ENCODE measurements around the gene UNC119. TPM values are rescaled to one million over a fixed set of nuclear protein-coding genes. Genes with fewer than 3 reads are reported as not detected.

UNC119 gene
- total RNA-seq, 4 donors from 2014 or later = 16.1 to 36.3 (median 23.2) TPM

DNA sequence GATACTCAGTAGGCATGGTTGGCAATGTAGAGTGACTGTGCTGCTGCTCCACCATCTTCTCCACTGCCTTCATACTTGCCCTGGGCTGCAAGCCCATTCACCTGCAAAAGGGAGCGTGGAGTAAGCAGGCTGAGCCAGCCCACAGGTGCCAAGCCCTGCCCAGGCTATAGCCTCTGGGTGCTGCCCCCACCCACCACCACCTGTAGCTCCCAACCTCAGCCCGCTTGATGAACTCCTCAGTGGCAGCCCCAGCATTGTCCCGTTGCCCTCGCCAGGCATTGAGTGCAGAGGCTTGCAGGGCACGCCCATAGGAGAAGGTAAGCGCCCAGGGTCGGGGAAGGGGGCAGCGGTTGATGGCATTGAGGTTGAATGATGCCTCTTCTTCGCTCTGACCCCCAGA, 21.1 kb upstream of the UNC119 start:
- peaks cover 40 to 58% (median 48%) of the 10 kb centered on the region in 4 donors for H3K4me1 ChIP-seq
- intact Hi-C loops (cut with DNase I) = no loop called here
- TF ChIP-seq POLR2A (IDR thresholded peaks at IDR 0.05; ENCODE audit: low read depth) = no peak
- TF ChIP-seq, protein P1, sequence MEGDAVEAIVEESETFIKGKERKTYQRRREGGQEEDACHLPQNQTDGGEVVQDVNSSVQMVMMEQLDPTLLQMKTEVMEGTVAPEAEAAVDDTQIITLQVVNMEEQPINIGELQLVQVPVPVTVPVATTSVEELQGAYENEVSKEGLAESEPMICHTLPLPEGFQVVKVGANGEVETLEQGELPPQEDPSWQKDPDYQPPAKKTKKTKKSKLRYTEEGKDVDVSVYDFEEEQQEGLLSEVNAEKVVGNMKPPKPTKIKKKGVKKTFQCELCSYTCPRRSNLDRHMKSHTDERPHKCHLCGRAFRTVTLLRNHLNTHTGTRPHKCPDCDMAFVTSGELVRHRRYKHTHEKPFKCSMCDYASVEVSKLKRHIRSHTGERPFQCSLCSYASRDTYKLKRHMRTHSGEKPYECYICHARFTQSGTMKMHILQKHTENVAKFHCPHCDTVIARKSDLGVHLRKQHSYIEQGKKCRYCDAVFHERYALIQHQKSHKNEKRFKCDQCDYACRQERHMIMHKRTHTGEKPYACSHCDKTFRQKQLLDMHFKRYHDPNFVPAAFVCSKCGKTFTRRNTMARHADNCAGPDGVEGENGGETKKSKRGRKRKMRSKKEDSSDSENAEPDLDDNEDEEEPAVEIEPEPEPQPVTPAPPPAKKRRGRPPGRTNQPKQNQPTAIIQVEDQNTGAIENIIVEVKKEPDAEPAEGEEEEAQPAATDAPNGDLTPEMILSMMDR (IDR thresholded peaks at IDR 0.05) = no peak
- no peak for TF ChIP-seq EP300 (IDR thresholded peaks at IDR 0.05)
- no peak for TF ChIP-seq POLR2AphosphoS5 (IDR thresholded peaks at IDR 0.05)
- H3K4me3 ChIP-seq = no peak overlapping the region
- H3K27me3 ChIP-seq = no peaks in the 10 kb centered on the region
- H3K27ac ChIP-seq (replicated peaks in 1 of 4) = no peak overlapping the region
- 94% methylated on average over 9 of the region's 9 CpGs for WGBS
- H3K36me3 ChIP-seq = peaks cover 0 to 4% (median 0%) of the 10 kb centered on the region in 4 donors
- no peaks in the 10 kb centered on the region for H3K9me3 ChIP-seq
- no peak for DNase-seq (ENCODE audit: extremely low spot score)

DNA sequence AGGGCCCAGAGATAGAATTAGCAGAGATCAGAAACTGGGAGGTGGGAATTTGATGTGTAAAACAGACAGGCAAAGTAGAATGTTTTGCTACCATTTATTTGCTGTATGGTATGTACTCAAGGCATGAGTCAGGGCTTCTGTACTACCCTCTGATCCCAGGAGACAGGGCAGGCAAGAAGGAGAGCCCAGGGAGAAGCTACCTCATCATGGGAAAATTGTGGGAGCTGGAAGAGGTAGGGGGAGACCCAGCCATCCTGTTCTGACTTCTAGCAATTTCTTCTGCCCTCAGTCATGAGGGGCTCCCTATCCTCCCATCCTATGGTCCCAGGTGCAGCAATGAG, 20.6 kb upstream of the UNC119 start:
- H3K36me3 ChIP-seq = peaks cover 0 to 4% (median 0%) of the 10 kb centered on the region in 4 donors
- peaks cover 40 to 58% (median 48%) of the 10 kb centered on the region in 4 donors for H3K4me1 ChIP-seq
- H3K9me3 ChIP-seq = no peaks in the 10 kb centered on the region
- no peak overlapping the region for H3K27ac ChIP-seq (replicated peaks in 1 of 4)
- TF ChIP-seq POLR2A (IDR thresholded peaks at IDR 0.05; ENCODE audit: low read depth) = no peak
- no peak for TF ChIP-seq EP300 (IDR thresholded peaks at IDR 0.05)
- TF ChIP-seq POLR2AphosphoS5 (IDR thresholded peaks at IDR 0.05) = no peak
- TF ChIP-seq, protein P1 (IDR thresholded peaks at IDR 0.05) = no peak
- DNase-seq (ENCODE audit: extremely low spot score) = no peak
- H3K27me3 ChIP-seq = no peaks in the 10 kb centered on the region
- H3K4me3 ChIP-seq = no peak overlapping the region
- intact Hi-C loops (cut with DNase I) = no loop called here

DNA sequence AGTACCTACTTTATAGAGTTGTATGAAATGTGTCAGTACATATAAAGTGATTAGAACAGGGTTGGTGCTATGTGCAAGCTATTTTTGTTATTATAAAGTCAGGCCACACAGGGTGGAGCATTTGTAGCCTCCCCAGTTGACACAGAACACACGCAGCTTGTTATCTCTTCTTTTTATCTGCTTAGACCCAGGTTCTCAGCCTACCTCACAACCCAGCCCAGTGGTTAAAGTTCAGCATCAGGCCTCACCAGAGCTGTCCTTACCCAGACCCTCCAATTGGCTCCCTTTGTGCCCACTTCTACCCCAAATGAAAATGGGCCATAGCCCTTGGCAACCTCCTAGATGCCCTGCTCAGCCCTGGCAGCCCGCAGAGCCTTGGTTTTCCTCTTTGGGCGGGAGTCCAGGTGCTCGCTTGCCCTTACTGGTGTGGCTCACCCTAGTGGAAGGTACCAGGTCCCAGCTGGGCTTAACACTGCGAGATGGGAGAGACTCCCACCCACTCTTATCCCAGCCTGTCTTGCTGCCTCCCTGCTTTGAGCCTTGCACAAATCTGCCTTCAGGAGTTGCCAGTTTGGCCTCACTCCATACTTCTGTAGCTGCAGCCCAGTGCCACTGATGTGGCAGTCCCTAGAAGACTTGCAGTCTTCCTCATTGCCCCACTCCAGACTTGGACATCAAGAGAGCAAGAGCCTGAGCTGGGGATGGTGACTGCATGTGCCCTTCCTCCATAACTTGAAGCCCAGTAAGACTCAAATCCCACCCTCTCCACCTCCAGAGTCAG, 20.0 kb upstream of the UNC119 start:
- intact Hi-C loops (cut with DNase I) = no loop called here
- Histone ChIP-seq H3K4me3 (peak overlapping the region; percentile 76 to 92 (median 86)), H3K27me3 (no peaks in the 10 kb centered on the region), H3K9me3 (no peaks in the 10 kb centered on the region), H3K27ac (replicated peaks in 1 of 4) (peak overlapping the region; percentile 73 to 88 (median 78)), H3K4me1 (peaks cover 40 to 56% (median 47%) of the 10 kb centered on the region in 4 donors), H3K36me3 (peaks cover 0 to 4% (median 0%) of the 10 kb centered on the region in 4 donors)
- no peak for TF ChIP-seq EP300 (IDR thresholded peaks at IDR 0.05)
- TF ChIP-seq POLR2A (IDR thresholded peaks at IDR 0.05; ENCODE audit: low read depth) = no peak
- TF ChIP-seq POLR2AphosphoS5 (IDR thresholded peaks at IDR 0.05) = no peak
- TF ChIP-seq, protein P1 (IDR thresholded peaks at IDR 0.05) = no peak
- no peak for DNase-seq (ENCODE audit: extremely low spot score)
- 68% methylated on average over 3 of the region's 5 CpGs for WGBS

DNA sequence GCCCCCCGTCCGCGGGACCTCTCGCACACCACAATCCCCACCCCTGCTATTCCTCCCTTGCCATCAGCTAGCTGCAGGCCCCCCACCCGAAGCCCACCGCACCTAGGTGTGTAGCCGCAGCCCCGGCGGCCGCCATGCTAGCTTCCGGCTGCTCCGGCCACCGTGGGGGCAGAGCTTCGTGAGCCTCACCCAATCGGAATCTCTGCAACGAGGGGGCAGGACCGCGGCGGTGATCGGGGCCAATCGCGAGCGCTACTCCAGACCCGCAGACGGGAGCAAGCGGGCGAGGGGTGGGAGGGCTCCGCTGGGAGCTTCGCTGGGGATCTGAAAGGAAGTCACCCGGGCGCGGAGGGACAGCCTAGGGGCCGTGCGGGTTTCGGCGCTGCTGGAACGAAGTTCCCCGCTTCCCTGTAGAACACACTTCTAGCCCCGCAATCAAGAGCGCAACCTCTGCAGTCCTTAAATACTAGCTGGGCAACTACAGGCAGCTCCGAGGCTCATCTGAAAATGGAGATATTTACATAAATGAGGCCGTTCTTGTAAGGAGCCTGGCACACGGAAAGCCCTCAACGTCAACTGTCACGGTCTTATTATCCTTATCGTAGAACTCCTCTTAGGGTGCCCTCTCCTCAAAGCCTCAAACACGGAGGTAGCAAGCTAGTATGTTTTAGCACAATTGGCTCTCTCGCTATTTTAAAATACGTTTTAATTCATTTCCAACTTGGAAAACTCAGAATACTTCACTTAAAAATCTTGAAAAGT, 19.1 kb upstream of the UNC119 start, which contains the start of gene PIGS:
PIGS (minus strand) TSS at position 164 of the 762 bp plus-strand sequence; CDS start at position 136, 28 bp downstream.
- intact Hi-C loops (cut with DNase I) = no loop called here
- Histone ChIP-seq H3K4me1 (peaks cover 34 to 47% (median 40%) of the 10 kb centered on the region in 4 donors), H3K27me3 (no peaks in the 10 kb centered on the region), H3K27ac (replicated peaks in 1 of 4) (peak within 1 kb of the TSS; percentile 73 to 88 (median 78)), H3K4me3 (peak within 1 kb of the TSS; percentile 76 to 92 (median 86)), H3K9me3 (no peaks in the 10 kb centered on the region), H3K36me3 (peaks cover 0 to 5% (median 2%) of the 10 kb centered on the region in 4 donors)
- TF ChIP-seq POLR2A (IDR thresholded peaks at IDR 0.05; ENCODE audit: low read depth) = peak; percentile 21
- TF ChIP-seq, protein P1 (IDR thresholded peaks at IDR 0.05) = no peak
- TF ChIP-seq EP300 (IDR thresholded peaks at IDR 0.05) = no peak
- peak; percentile 90 to 93 for TF ChIP-seq POLR2AphosphoS5 (IDR thresholded peaks at IDR 0.05)
- peak; percentile 99 for DNase-seq (ENCODE audit: extremely low spot score)
- WGBS = under 1% methylated on average over 8 of the region's 49 CpGs
